Activated B cell treated with CpG ODN at 0.5 μM for 24 hours (primary cell): Measurements from ENCODE around the gene DERL3. TPM values are rescaled to one million over a fixed set of nuclear protein-coding genes. Genes with fewer than 3 reads are reported as not detected.

Experiments used
- ATAC-seq: fragments of 200-7000 bp; cut with Tn5 transposase; one replicate; pipeline ENCODE4 v1.10.0; 2021; ENCODE audit warnings: low read depth, mild to moderate bottlenecking, moderate library complexity
- CTCF ChIA-PET: fragments of 350-600 bp; sonication (Branson Sonifier 250); formaldehyde crosslinking; loops from one replicate; lab custom pipeline; 2021; ENCODE audit warnings: antibody characterized with exemption; lab: Charles Lee
- POLR2A ChIA-PET: fragments of 350-600 bp; sonication (Branson Sonifier 250); formaldehyde crosslinking; loops from one replicate; lab custom pipeline; 2021; ENCODE audit warnings: antibody characterized with exemption; lab: Charles Lee
- DNase-seq: peaks from one replicate; pipeline ENCODE4 v3.0.0; 2022
- H3K27ac Mint-ChIP-seq: one replicate; pipeline ENCODE4 v1.8.0; 2020; ENCODE audit warnings: mixed read lengths
- H3K27me3 Mint-ChIP-seq: one replicate; pipeline ENCODE4 v1.8.0; 2021; ENCODE audit warnings: mixed read lengths
- H3K36me3 Mint-ChIP-seq: one replicate; pipeline ENCODE4 v1.8.0; 2021; ENCODE audit warnings: low read depth, mixed read lengths
- H3K4me1 Mint-ChIP-seq: one replicate; pipeline ENCODE4 v1.8.0; 2021; ENCODE audit warnings: mixed read lengths
- H3K4me3 Mint-ChIP-seq: one replicate; pipeline ENCODE4 v1.8.0; 2020; ENCODE audit warnings: mild to moderate bottlenecking, mixed read lengths
- H3K9me3 Mint-ChIP-seq: one replicate; pipeline ENCODE4 v1.8.0; 2020; ENCODE audit warnings: mixed read lengths
- CTCF ChIP-seq: fragments of 200-600 bp; IDR thresholded peaks from one replicate; pipeline ENCODE4 v1.8.0; 2022; ENCODE audit warnings: antibody characterized with exemption, mild to moderate bottlenecking
- intact Hi-C: fragments of 100-400 bp; cut with micrococcal nuclease; formaldehyde crosslinking; loops from one replicate; pipeline ENCODE4 v1.15.1; 2024
- total RNA-seq: library from RNA; stranded (reverse); gene quantifications from 2 replicates; pipeline ENCODE4 v1.2.3, GENCODE V29; 2022

DERL3 gene
- total RNA-seq, 1 donor from 2014 or later = 18.3 TPM

- intact Hi-C loops = loop anchor here (1.0 to 10.0 kb wide), 3 partner anchors 8 to 685 kb away; partner anchors contain the start of genes RAB36 and RSPH14
- Mint-ChIP-seq H3K27me3 (no peaks in the 10 kb centered on the region), H3K4me1 (peaks cover 33% of the 10 kb centered on the region), H3K36me3 (peaks cover 77% of the 10 kb centered on the region), H3K9me3 (no peaks in the 10 kb centered on the region), H3K27ac (peak overlapping the region; percentile 41), H3K4me3 (no peak overlapping the region)
- DNase-seq (no peak), ATAC-seq (no peak)
- CTCF ChIA-PET = no interaction called here
- no peak for TF ChIP-seq CTCF
- POLR2A ChIA-PET = no interaction called here
Measured at GRCh38 chr22:23829845-23830372, 8.9 kb downstream of the DERL3 start.

DNA sequence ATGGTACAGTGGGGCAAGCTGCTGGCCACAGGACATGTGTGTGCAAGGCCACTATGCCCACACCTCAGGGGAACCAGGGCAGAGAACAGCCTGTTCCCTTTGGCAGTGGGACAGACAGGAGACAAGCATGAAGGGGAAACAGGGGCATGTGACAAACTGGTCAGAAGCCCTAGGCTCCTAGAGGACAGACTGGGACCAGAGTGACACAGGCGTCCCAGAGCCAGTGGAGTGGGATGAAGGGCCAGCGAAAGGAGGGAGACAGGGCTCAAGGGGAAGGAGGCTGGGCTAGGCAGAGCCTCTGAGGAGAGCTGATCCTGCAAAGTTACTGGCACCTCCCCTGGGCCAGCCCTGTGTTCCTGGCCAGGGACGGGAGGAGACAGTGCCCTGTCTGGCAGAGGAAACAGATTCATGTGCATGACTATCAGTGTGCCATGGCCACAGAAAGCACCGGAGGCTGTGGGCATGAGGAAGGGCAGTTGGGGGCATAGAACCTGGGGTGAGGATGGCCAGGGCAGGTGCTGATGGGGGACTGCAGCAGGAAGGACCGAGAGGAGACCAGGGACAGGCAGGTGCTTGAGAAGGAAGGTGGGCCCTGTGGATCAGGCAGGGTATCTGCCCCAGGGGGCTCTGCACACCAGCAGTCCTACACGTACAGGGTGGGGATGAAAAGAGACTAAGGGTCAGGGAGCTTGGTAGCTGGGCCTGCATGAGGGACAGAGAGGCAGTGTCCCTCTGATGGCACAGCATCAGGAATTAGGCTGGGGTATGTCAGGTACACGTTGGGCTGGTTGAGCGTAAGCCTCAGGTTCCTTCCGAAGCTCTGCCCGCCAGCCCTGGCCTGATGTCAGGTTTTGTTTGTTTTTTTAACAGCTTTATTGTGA, 9.8 kb downstream of the DERL3 start:
- H3K4me3 Mint-ChIP-seq = no peak overlapping the region
- no peak for TF ChIP-seq CTCF
- DNase-seq (no peak), ATAC-seq (no peak)
- peak overlapping the region; percentile 53 for H3K27ac Mint-ChIP-seq
- H3K4me1 Mint-ChIP-seq = peaks cover 33% of the 10 kb centered on the region
- no peaks in the 10 kb centered on the region for H3K9me3 Mint-ChIP-seq
- H3K27me3 Mint-ChIP-seq = no peaks in the 10 kb centered on the region
- intact Hi-C loops = no loop called here
- CTCF ChIA-PET = no interaction called here
- POLR2A ChIA-PET = interaction anchor here (0.6 to 1.3 kb wide), 2 partner anchors 30 to 67 kb away, joined by 4 to 6 read pairs; no protein-coding TSS in a partner anchor
- H3K36me3 Mint-ChIP-seq = peaks cover 81% of the 10 kb centered on the region

GRCh38 chr22:23827351-23827995, 11.3 kb downstream of the DERL3 start:
- intact Hi-C loops = no loop called here
- ChIA-PET POLR2A (interaction anchor here (1.3 kb wide), 1 partner anchor 28 kb away, joined by 4 read pairs; no protein-coding TSS in a partner anchor), CTCF (no interaction called here)
- no peak overlapping the region for H3K27ac Mint-ChIP-seq
- no peak overlapping the region for H3K4me3 Mint-ChIP-seq
- H3K4me1 Mint-ChIP-seq = peaks cover 41% of the 10 kb centered on the region
- ATAC-seq (no peak), DNase-seq (no peak)
- no peaks in the 10 kb centered on the region for H3K27me3 Mint-ChIP-seq
- H3K36me3 Mint-ChIP-seq = peaks cover 89% of the 10 kb centered on the region
- H3K9me3 Mint-ChIP-seq = no peaks in the 10 kb centered on the region
- TF ChIP-seq CTCF = no peak

DNA sequence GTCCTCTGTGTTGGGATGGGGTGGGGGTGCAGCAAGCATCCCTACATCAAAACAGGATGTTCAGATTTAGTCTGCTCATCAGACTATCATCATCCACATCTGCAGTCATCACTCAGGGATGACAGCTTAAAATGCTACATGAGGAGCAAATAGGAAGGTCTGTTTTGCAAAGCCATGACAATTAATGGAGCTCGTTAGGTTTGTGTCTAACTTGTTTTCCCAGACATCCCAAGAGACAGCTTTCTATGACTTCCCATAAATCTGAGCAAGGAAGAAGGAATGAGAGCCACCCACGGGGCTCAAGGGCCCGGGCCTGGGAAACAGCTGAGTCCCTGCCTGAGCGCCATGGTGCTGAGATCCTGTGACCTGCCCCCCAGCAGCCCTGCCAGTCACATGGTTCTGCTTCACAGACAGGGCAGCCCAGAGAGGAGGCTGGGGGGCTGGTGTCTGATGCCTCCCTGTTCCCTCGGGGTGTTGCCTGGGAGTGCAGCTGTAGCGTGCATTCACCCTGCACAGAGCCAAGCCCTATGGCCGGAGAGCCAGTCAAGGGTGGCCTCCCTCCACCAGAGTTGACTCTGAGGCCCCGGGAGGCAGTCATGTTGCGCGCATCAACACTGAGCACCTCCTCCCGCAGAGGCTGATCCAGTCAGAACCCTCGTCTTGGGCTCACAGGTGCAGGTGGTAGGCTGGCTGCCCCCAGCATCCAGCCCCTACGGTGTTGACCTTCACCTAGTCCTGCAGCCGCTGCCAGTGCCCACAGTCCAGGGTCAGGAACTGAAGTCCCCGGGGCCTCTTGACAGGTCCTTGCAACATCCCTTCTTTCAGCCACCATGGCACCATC, 12.1 kb downstream of the DERL3 start:
- no peaks in the 10 kb centered on the region for H3K27me3 Mint-ChIP-seq
- H3K27ac Mint-ChIP-seq = no peak overlapping the region
- H3K9me3 Mint-ChIP-seq = no peaks in the 10 kb centered on the region
- POLR2A ChIA-PET = no interaction called here
- ATAC-seq (no peak), DNase-seq (no peak)
- CTCF ChIA-PET = interaction anchor here (1.3 kb wide), 1 partner anchor 23 kb away, joined by 3 read pairs; no protein-coding TSS in a partner anchor
- TF ChIP-seq CTCF = no peak
- no peak overlapping the region for H3K4me3 Mint-ChIP-seq
- H3K36me3 Mint-ChIP-seq = peaks cover 90% of the 10 kb centered on the region
- intact Hi-C loops = no loop called here
- peaks cover 44% of the 10 kb centered on the region for H3K4me1 Mint-ChIP-seq
